Measurements from ENCODE around the gene MLKL. TPM values are rescaled to one million over a fixed set of nuclear protein-coding genes. Genes with fewer than 3 reads are reported as not detected.

Gene MLKL
- total and polyA plus RNA-seq, 2 of the 13 experiments (the other 11 are each of a cell fraction or from before 2014, with no cell fraction given): 6.4 to 10.7 TPM

DNA sequence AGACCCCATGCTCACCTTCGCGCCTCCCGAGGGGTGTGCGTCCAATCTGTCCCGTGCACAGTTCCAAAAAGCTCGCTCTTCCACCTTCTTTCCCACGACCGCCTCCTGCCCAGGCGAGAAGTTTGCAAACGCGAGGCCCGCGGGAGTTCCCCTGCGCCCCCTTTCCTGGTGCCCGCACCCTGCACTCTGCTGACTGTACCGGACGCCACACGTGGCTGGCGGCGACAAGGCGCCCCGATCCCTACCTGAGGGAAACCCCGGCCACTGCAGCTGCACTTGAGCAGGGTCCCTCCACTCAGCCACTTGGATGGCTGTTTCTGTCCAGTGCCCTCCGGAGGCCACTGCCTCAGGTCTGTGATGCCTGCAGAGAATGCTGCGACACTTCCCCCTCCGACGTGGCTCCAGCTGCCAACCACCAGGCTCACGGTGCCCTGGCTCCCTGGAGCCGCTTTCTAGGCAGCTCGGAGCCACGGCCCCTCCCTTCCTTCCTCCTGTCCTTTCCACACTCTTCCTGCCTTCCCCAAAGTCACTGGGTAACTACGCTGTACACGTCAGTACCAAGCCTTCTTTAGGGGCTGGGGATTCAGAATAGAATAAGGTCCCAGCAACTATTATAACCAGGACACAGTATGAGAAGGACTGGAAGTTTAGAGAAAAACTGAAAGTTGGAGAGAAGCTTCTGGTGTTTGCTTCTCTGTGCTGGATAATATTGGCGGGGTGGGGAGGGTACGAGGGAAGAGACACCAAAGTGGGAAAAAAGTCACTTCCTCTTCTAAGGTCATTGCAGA lies at the start of gene MLKL (continued):
- TF ChIP-seq NFAT5 (CRISPR knock-in tag; IDR thresholded peaks at IDR 0.05) (peak; percentile 70; the same call in 1 of the 2 replicates), ZNF18 (CRISPR knock-in tag; IDR thresholded peaks at IDR 0.05; ENCODE audit: insufficient replicate concordance) (no peak), NR2C2 (CRISPR knock-in tag; IDR thresholded peaks at IDR 0.05; ENCODE audit: borderline replicate concordance) (0 out of 2 replicates have a peak, but pooled peaks have one; percentile 40), MAZ (IDR thresholded peaks at IDR 0.05; ENCODE audit: borderline replicate concordance, low read depth, low read length) (no peak), MAZ (CRISPR knock-in tag; IDR thresholded peaks at IDR 0.05; ENCODE audit: low read depth) (no peak; the same call in 1 of the 2 replicates), NR2F6 (IDR thresholded peaks at IDR 0.05) (peak; percentile 15; the same call in 1 of the 2 replicates), NR2F6 (CRISPR knock-in tag; IDR thresholded peaks at IDR 0.05) (peak; percentile 2; the same call in 1 of the 2 replicates), ARHGAP35 (CRISPR knock-in tag; IDR thresholded peaks at IDR 0.05; ENCODE audit: borderline replicate concordance) (peak; percentile 84), NRL (CRISPR knock-in tag; IDR thresholded peaks at IDR 0.05; ENCODE audit: borderline replicate concordance) (peak; percentile 94), ZNF749 (CRISPR knock-in tag; IDR thresholded peaks at IDR 0.05; ENCODE audit: borderline replicate concordance) (peak; percentile 85; the same call in 1 of the 2 replicates)
- TF ChIP-seq, protein P1, sequence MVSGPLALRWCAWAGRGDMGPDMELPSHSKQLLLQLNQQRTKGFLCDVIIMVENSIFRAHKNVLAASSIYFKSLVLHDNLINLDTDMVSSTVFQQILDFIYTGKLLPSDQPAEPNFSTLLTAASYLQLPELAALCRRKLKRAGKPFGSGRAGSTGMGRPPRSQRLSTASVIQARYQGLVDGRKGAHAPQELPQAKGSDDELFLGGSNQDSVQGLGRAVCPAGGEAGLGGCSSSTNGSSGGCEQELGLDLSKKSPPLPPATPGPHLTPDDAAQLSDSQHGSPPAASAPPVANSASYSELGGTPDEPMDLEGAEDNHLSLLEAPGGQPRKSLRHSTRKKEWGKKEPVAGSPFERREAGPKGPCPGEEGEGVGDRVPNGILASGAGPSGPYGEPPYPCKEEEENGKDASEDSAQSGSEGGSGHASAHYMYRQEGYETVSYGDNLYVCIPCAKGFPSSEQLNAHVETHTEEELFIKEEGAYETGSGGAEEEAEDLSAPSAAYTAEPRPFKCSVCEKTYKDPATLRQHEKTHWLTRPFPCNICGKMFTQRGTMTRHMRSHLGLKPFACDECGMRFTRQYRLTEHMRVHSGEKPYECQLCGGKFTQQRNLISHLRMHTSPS (CRISPR knock-in tag; IDR thresholded peaks at IDR 0.05; ENCODE audit: low read depth): peak; percentile 88
- TF ChIP-seq, protein P2, sequence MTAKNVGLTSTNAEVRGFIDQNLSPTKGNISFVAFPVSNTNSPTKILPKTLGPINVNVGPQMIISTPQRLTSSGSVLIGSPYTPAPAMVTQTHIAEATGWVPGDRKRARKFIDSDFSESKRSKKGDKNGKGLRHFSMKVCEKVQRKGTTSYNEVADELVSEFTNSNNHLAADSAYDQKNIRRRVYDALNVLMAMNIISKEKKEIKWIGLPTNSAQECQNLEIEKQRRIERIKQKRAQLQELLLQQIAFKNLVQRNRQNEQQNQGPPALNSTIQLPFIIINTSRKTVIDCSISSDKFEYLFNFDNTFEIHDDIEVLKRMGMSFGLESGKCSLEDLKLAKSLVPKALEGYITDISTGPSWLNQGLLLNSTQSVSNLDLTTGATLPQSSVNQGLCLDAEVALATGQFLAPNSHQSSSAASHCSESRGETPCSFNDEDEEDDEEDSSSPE (CRISPR knock-in tag; IDR thresholded peaks at IDR 0.05): peak; percentile 75
- TF ChIP-seq, protein P3, sequence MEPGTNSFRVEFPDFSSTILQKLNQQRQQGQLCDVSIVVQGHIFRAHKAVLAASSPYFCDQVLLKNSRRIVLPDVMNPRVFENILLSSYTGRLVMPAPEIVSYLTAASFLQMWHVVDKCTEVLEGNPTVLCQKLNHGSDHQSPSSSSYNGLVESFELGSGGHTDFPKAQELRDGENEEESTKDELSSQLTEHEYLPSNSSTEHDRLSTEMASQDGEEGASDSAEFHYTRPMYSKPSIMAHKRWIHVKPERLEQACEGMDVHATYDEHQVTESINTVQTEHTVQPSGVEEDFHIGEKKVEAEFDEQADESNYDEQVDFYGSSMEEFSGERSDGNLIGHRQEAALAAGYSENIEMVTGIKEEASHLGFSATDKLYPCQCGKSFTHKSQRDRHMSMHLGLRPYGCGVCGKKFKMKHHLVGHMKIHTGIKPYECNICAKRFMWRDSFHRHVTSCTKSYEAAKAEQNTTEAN (CRISPR knock-in tag; conservative IDR thresholded peaks at IDR 0.05): peak; percentile 55
- TF ChIP-seq, protein P4, sequence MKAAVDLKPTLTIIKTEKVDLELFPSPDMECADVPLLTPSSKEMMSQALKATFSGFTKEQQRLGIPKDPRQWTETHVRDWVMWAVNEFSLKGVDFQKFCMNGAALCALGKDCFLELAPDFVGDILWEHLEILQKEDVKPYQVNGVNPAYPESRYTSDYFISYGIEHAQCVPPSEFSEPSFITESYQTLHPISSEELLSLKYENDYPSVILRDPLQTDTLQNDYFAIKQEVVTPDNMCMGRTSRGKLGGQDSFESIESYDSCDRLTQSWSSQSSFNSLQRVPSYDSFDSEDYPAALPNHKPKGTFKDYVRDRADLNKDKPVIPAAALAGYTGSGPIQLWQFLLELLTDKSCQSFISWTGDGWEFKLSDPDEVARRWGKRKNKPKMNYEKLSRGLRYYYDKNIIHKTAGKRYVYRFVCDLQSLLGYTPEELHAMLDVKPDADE (CRISPR knock-in tag; IDR thresholded peaks at IDR 0.05): peak; percentile 81; the same call in 1 of the 2 replicates

Data from HepG2 (cell line).